Breast epithelium (tissue), 4 donors: ENCODE measurements around the gene SRGAP2. TPM values are rescaled to one million over a fixed set of nuclear protein-coding genes. Genes with fewer than 3 reads are reported as not detected.
"Not testable (repeated sequence)": the region's sequence is repeated elsewhere in the genome, so short reads cannot be mapped to it uniquely, and the experiment has no call there.

Source experiments
- DNase-seq, 2 donors: peaks; one replicate each; pipeline ENCODE4 v3.0.0-alpha.2; 2019; ENCODE audit warnings: low spot score in 2 of 2
- H3K27ac ChIP-seq, 2 donors: fragments of 200-600 bp; sonication (generic) in 1 of 2; one replicate each; pipeline ENCODE4 v1.5.1; 2016 to 2019; ENCODE audit warnings: mild to moderate bottlenecking in 1 of 2
- H3K27me3 ChIP-seq, 2 donors: fragments of 200-600 bp; sonication (generic) in 1 of 2; one replicate each; pipeline versions ENCODE4 v1.5.1 to v1.6.0; 2017 to 2019; ENCODE audit warnings: control low read depth in 1 of 2, mild to moderate bottlenecking in 1 of 2
- H3K36me3 ChIP-seq: fragments of 200-600 bp; one replicate; pipeline ENCODE4 v1.5.1; 2019
- H3K4me1 ChIP-seq, 2 donors: fragments of 200-600 bp; sonication (generic); one replicate each; pipeline ENCODE4 v1.5.1; 2016 to 2019; ENCODE audit warnings: control low read depth in 1 of 2
- H3K4me3 ChIP-seq, 3 donors: fragments of 200-600 bp; sonication (generic); 1 replicate in 2 of 3; 2 replicates in 1 of 3; pipeline ENCODE4 v1.5.1; 2016 to 2019; ENCODE audit warnings: mild to moderate bottlenecking in 3 of 3, moderate library complexity in 2 of 3
- H3K9me3 ChIP-seq, 2 donors: fragments of 200-600 bp; sonication (generic) in 1 of 2; one replicate each; pipeline ENCODE4 v1.5.1; 2016 to 2019; ENCODE audit warnings: control low read depth in 1 of 2
- intact Hi-C: fragments of 100-400 bp; cut with DNase I; formaldehyde crosslinking; loops from one replicate; pipeline ENCODE4 v1.15.1; 2023; ENCODE audit warnings: low total_unique reads
- total RNA-seq, 3 donors: library from RNA; depleted of rRNA; stranded (reverse); fragments of >200 nt; gene quantifications; one replicate each; pipeline ENCODE4 v1.1.0, GENCODE V29; 2016

The SRGAP2 gene
- total RNA-seq, 3 donors from 2014 or later: 36.1 to 93.3 (median 43.3) TPM

GRCh38 chr1:206185778-206186177 lies 17.6 kb upstream of the SRGAP2 start:
- not testable (repeated sequence) for H3K9me3 ChIP-seq, H3K4me3 ChIP-seq, H3K27ac ChIP-seq

GRCh38 chr1:206186826-206187225 lies 16.5 kb upstream of the SRGAP2 start:
- H3K9me3 ChIP-seq, H3K4me1 ChIP-seq, intact Hi-C loops, H3K27me3 ChIP-seq, H3K4me3 ChIP-seq, H3K36me3 ChIP-seq, H3K27ac ChIP-seq, DNase-seq: not testable (repeated sequence)

More at GRCh38 chr1:206185778-206186177, 17.6 kb upstream of the SRGAP2 start:
- H3K27me3 ChIP-seq, DNase-seq, H3K36me3 ChIP-seq, H3K4me1 ChIP-seq, intact Hi-C loops: not testable (repeated sequence)

- H3K4me1 ChIP-seq, H3K36me3 ChIP-seq, H3K27me3 ChIP-seq, H3K9me3 ChIP-seq, H3K27ac ChIP-seq, intact Hi-C loops, DNase-seq, H3K4me3 ChIP-seq: not testable (repeated sequence)
These were observed 8.2 kb upstream of the SRGAP2 start for GRCh38 chr1:206195182-206195581.

DNA sequence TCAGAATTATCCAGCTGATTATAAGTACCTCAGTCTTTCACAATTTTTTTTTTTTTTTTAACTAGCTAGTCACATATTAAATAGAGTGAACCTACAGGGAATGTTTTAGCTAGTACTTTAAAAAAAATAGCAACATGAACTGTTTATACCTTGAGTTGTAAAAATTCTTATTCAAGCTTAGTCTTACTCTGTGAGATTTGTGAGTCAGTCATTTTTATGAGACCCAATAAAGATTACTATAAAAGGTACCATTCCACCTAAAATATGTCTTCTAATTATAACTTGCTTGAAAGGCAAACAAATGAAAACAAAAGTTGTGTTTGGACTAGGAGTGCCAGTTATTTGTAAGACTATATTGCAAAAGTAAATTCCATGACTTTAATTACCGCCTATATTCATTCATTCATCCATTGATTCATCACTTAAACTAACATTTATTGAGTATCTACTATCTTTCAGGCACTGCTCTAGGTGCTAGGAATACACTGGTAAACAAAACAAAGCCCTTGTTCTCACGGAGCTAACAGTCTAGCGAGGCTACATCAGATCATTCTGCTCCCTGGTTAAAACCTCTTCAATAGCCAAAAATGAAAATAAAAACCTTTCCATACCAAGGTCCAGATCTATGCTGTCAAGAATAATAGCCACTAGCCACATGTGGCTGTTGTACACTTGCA lies 6.5 kb upstream of the SRGAP2 start:
- intact Hi-C loops, H3K4me1 ChIP-seq, H3K9me3 ChIP-seq, H3K27ac ChIP-seq, H3K4me3 ChIP-seq, H3K36me3 ChIP-seq, H3K27me3 ChIP-seq, DNase-seq: not testable (repeated sequence)

GRCh38 chr1:206202789-206203363 lies 465 bp upstream of the SRGAP2 start, which contains the start of gene FAM72A:
TSS of gene FAM72A (minus strand) at chr1:206202839. CDS start at chr1:206202025, 814 bp downstream.
- intact Hi-C loops: not testable (repeated sequence)
- DNase-seq: peak; percentile 97 to 100
- H3K4me3 ChIP-seq: peak within 1 kb of the TSS; percentile 49 to 77 (median 54)

GRCh38 chr1:206204159-206204511 lies 794 bp downstream of the SRGAP2 start:
- H3K36me3 ChIP-seq, DNase-seq, intact Hi-C loops, H3K4me1 ChIP-seq, H3K9me3 ChIP-seq, H3K27me3 ChIP-seq: not testable (repeated sequence)
- Histone ChIP-seq H3K4me3 (peak overlapping the region; percentile 35 to 61 (median 44)), H3K27ac (peak overlapping the region in 1 of 2 donors; percentile 68)

More at GRCh38 chr1:206202789-206203363, 465 bp upstream of the SRGAP2 start, which contains the start of gene FAM72A:
- H3K4me1 ChIP-seq, H3K9me3 ChIP-seq, H3K36me3 ChIP-seq, H3K27me3 ChIP-seq: not testable (repeated sequence)
- peak within 1 kb of the TSS; percentile 74 to 92 for H3K27ac ChIP-seq

- H3K9me3 ChIP-seq, intact Hi-C loops, H3K36me3 ChIP-seq, H3K27me3 ChIP-seq, H3K4me1 ChIP-seq: not testable (repeated sequence)
- Histone ChIP-seq H3K4me3 (peak overlapping the region; percentile 46 to 68 (median 53)), H3K27ac (peak overlapping the region in 1 of 2 donors; percentile 83)
- peak in 1 of 2 donors; percentile 16 for DNase-seq
These were observed 1.5 kb downstream of the SRGAP2 start for GRCh38 chr1:206204871-206205270.

DNA sequence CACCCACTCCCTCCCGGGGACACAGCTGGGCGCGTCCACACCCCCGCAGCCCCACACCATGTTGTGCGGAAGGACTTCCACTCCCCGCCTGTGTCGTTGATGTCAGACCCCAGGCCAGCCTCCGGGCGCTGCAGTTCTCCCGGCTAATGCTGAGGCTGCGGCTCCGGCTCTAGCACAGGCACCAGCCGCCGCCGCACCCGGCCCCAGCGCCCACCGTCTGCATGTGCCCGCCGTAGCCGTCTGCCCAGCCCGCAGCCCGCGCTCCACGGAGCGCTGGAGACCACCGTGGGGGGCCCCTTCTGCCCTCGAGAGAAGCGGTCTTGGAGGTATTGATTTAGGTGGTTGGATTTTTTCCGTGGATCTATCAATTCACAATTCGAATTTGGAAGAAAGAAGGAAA lies 2.2 kb downstream of the SRGAP2 start:
- intact Hi-C loops, H3K9me3 ChIP-seq, DNase-seq, H3K27ac ChIP-seq, H3K36me3 ChIP-seq, H3K4me1 ChIP-seq, H3K27me3 ChIP-seq: not testable (repeated sequence)
- peak overlapping the region; percentile 31 to 54 (median 37) for H3K4me3 ChIP-seq

DNA sequence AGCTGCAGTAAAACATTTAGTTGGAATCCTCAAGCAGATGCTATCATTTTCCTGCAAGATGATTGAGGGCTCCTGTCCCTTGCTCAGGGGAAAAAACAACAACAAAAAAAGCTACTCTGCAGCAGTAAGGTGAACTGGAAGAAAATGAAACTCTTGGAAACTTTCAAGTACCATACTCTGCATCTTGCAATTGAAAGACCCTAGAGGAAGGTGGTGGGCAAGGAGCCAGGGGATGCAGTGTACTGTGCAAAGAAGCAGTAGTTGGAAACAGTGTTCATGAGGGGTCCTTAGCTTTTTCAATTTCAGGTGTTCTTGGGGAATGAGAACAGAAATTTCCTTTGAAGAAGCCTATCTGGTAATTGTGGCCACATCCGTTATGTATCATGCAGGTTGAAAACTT lies 7.5 kb downstream of the SRGAP2 start:
- intact Hi-C loops, DNase-seq: not testable (repeated sequence)

GRCh38 chr1:206215600-206216392 lies 12.5 kb downstream of the SRGAP2 start:
- DNase-seq, H3K27me3 ChIP-seq, H3K9me3 ChIP-seq, H3K4me3 ChIP-seq, H3K27ac ChIP-seq, intact Hi-C loops, H3K4me1 ChIP-seq, H3K36me3 ChIP-seq: not testable (repeated sequence)

More for the DNA sequence above, 7.5 kb downstream of the SRGAP2 start:
- not testable (repeated sequence) for H3K4me1 ChIP-seq, H3K9me3 ChIP-seq, H3K27me3 ChIP-seq, H3K27ac ChIP-seq, H3K36me3 ChIP-seq, H3K4me3 ChIP-seq

GRCh38 chr1:206218285-206218684 lies 14.9 kb downstream of the SRGAP2 start:
- H3K36me3 ChIP-seq, H3K4me3 ChIP-seq, DNase-seq, H3K27me3 ChIP-seq, H3K27ac ChIP-seq, intact Hi-C loops, H3K4me1 ChIP-seq, H3K9me3 ChIP-seq: not testable (repeated sequence)

DNA sequence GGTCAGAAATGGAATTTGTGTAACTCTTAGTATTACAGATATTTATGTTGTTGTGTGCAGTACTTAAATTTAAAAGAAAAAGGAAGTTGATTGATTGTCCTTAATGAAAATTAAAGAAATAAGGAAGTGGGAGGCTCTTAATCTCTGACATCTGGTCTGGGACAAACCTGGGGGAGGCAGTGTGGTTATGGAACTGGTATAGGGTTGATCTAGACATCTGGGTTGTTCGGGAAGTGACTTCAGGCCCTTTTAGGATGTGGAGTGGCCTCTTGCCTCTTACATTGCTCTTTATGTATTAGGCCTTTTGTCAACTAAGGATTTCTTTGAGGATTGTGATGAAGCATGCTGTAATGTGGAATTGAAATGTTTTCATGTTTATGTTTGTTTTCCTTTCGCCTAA lies 15.4 kb downstream of the SRGAP2 start:
- intact Hi-C loops, H3K27me3 ChIP-seq, DNase-seq: not testable (repeated sequence)

More for the DNA sequence above, 15.4 kb downstream of the SRGAP2 start:
- not testable (repeated sequence) for H3K4me1 ChIP-seq, H3K4me3 ChIP-seq, H3K27ac ChIP-seq, H3K36me3 ChIP-seq, H3K9me3 ChIP-seq
